RWPE2 (cell line): ENCODE measurements around the gene RREB1.

Source experiments
- ATAC-seq: fragments of 200-7000 bp; cut with Tn5 transposase; 3 replicates; pipeline ENCODE4 v1.9.1; 2021; ENCODE audit warnings: low read depth
- DNase-seq: peaks from one replicate; pipeline ENCODE4 v3.0.0-alpha.2; 2020; ENCODE audit warnings: low spot score
- H3K27ac ChIP-seq: fragments of 450-650 bp; 2 replicates; pipeline ENCODE4 v1.5.1; 2017; ENCODE audit warnings: mild to moderate bottlenecking; ENCODE audit not compliant: poor library complexity, severe bottlenecking
- H3K27me3 ChIP-seq: fragments of 250-450 bp; sonication (Bioruptor Pico); 2 replicates; pipeline ENCODE4 v1.5.1; 2021; ENCODE audit warnings: mild to moderate bottlenecking, moderate library complexity; ENCODE audit not compliant: insufficient read depth, poor library complexity, severe bottlenecking
- H3K36me3 ChIP-seq: fragments of 250-450 bp; sonication (Bioruptor Pico); 2 replicates; pipeline ENCODE4 v1.5.1; 2020; ENCODE audit warnings: low read depth, mild to moderate bottlenecking, moderate library complexity
- H3K4me1 ChIP-seq: fragments of 250-450 bp; sonication (Bioruptor Pico); 2 replicates; pipeline ENCODE4 v1.5.1; 2021; ENCODE audit warnings: mild to moderate bottlenecking, moderate library complexity; ENCODE audit not compliant: insufficient read depth, poor library complexity, severe bottlenecking
- H3K4me3 ChIP-seq: fragments of 250-450 bp; sonication (Bioruptor Pico); 2 replicates; pipeline ENCODE4 v1.5.1; 2021; ENCODE audit warnings: mild to moderate bottlenecking, moderate library complexity; ENCODE audit not compliant: severe bottlenecking
- H3K9me3 ChIP-seq: fragments of 250-450 bp; sonication (Bioruptor Pico); 2 replicates; pipeline ENCODE4 v1.5.1; 2021; ENCODE audit warnings: mild to moderate bottlenecking, moderate library complexity; ENCODE audit not compliant: severe bottlenecking
- CTCF ChIP-seq: fragments of 450-650 bp; IDR thresholded peaks from one replicate; pipeline ENCODE4 v1.5.1; 2017; ENCODE audit warnings: mild to moderate bottlenecking, moderate library complexity; ENCODE audit not compliant: poor library complexity, severe bottlenecking

Gene RREB1

DNA sequence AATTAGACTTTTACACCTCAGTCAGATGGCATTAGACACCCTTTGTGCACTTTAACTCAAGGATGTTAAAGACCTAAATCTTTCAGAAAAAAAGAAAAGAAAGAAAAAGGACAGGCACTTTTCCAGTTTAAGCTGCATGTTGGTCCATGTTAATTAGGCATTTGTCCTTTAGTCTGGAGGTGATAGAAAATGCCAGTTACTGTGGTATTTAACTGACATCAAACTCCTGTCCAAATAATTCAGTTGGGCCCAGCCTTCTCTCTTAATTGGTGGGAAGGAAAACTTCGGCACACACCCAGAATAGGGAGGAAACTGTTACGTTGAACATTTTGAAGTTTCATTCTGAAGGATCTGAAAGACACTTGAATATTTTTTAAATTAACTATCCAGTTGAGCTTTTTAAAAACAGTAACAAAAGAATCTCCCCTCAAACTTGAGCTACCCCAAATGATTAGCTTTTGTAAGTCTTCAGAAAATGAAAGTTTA is 30.3 kb downstream of the RREB1 start:
- peak overlapping the region; percentile 76 for H3K27ac ChIP-seq
- no peaks in the 10 kb centered on the region for H3K27me3 ChIP-seq
- H3K4me1 ChIP-seq = peaks cover 40% of the 10 kb centered on the region
- ATAC-seq (no peak), DNase-seq (no peak)
- H3K4me3 ChIP-seq = no peak overlapping the region
- TF ChIP-seq CTCF = no peak
- peaks cover 8% of the 10 kb centered on the region; the same call in 1 of the 2 replicates for H3K36me3 ChIP-seq
- H3K9me3 ChIP-seq = no peaks in the 10 kb centered on the region

DNA sequence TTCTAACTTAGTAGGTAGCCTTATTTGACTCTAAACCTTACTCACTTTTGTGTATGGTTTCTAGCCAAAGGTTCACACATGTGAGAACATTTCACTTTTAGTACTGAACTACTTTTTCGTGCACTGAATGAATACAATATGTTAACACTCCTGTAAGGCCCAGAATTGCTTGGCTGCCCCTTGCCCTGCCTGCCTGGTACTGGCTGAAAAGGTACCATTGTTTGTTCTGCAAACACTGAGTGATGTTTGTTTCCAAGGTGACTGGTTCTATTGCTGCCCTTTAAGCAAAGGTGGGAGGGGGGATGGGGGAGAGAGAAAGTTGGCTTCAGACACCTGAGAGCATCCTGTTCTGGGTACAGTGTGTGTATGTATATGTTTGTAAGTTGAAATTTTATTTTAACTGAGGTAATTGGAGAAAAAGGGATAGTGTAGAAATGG is 31.2 kb downstream of the RREB1 start:
- H3K36me3 ChIP-seq = peaks cover 8% of the 10 kb centered on the region; the same call in 1 of the 2 replicates
- no peak for DNase-seq
- no peak overlapping the region for H3K4me3 ChIP-seq
- H3K27me3 ChIP-seq = no peaks in the 10 kb centered on the region
- TF ChIP-seq CTCF = no peak
- H3K9me3 ChIP-seq = no peaks in the 10 kb centered on the region
- 0 out of 3 replicates have a peak, but pooled peaks have one; percentile 8 for ATAC-seq
- peak overlapping the region; percentile 76 for H3K27ac ChIP-seq
- peaks cover 41% of the 10 kb centered on the region for H3K4me1 ChIP-seq

- peak overlapping the region; percentile 76 for H3K27ac ChIP-seq
- H3K4me1 ChIP-seq = peaks cover 51% of the 10 kb centered on the region
- no peaks in the 10 kb centered on the region for H3K9me3 ChIP-seq
- H3K36me3 ChIP-seq = no peaks in the 10 kb centered on the region; the same call in 1 of the 2 replicates
- ATAC-seq (no peak), DNase-seq (no peak)
- H3K27me3 ChIP-seq = no peaks in the 10 kb centered on the region
- no peak overlapping the region for H3K4me3 ChIP-seq
- TF ChIP-seq CTCF = no peak
Measured at GRCh38 chr6:7139835-7140470, 32.2 kb downstream of the RREB1 start.

- DNase-seq (peak; percentile 80), ATAC-seq (peak; percentile 83)
- no peaks in the 10 kb centered on the region for H3K9me3 ChIP-seq
- peaks cover 60% of the 10 kb centered on the region for H3K4me1 ChIP-seq
- TF ChIP-seq CTCF = no peak
- H3K27me3 ChIP-seq = no peaks in the 10 kb centered on the region
- peak overlapping the region; percentile 76 for H3K27ac ChIP-seq
- H3K36me3 ChIP-seq = no peaks in the 10 kb centered on the region
- H3K4me3 ChIP-seq = peak overlapping the region; percentile 42
Measured at GRCh38 chr6:7140631-7141378, 33.0 kb downstream of the RREB1 start.
